Mononuclear cell (primary cell): ENCODE results near the gene DNAH8. TPM values are rescaled to one million over a fixed set of nuclear protein-coding genes. Genes with fewer than 3 reads are reported as not detected.
"Not testable (repeated sequence)": the region's sequence is repeated elsewhere in the genome, so short reads cannot be mapped to it uniquely, and the experiment has no call there.

Source experiments
- H3K27me3 ChIP-seq: 2 replicates; pipeline ENCODE4 v1.6.0; 2011; ENCODE audit warnings: low read length, control low read depth; ENCODE audit not compliant: insufficient read depth
- H3K4me1 ChIP-seq: 2 replicates; pipeline ENCODE4 v1.5.1; 2011; ENCODE audit warnings: mild to moderate bottlenecking, low read length, control low read depth; ENCODE audit not compliant: insufficient read depth
- H3K4me3 ChIP-seq: 2 replicates; pipeline ENCODE4 v1.5.1; 2011; ENCODE audit warnings: mild to moderate bottlenecking, low read length, moderate library complexity
- H3K9me3 ChIP-seq: 2 replicates; pipeline ENCODE4 v1.5.1; 2011; ENCODE audit warnings: low read depth, mild to moderate bottlenecking, control low read depth, low read length
- total RNA-seq: library from RNA; depleted of rRNA; stranded (reverse); fragments of >200 nt; gene quantifications from one replicate; pipeline ENCODE4 v1.2.3, GENCODE V29; 2012

DNAH8 gene
- total RNA-seq, 1 donor: 0.10 TPM

DNA sequence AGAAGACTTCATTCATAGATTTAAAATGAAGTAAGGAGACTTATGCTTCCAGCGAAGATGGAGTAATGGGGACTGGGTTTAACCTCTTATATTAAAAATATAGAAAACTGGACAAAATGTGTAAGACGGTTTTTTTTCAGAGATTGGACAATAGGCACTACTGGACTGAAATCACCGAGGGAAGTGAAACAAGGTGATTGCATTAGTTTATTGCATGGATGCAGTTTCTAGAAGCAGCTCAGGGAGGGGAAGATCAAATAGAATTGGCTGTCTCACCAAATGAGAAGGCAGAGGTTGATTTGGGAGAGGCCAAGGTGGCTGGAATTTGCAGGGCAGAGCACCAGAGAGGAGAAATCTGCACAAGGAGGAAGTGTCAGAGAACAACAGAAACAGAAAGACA, 162.6 kb downstream of the DNAH8 start:
- Histone ChIP-seq H3K4me3 (no peak overlapping the region), H3K4me1 (peaks cover 13% of the 10 kb centered on the region), H3K27me3 (no peaks in the 10 kb centered on the region), H3K9me3 (no peaks in the 10 kb centered on the region)

DNA sequence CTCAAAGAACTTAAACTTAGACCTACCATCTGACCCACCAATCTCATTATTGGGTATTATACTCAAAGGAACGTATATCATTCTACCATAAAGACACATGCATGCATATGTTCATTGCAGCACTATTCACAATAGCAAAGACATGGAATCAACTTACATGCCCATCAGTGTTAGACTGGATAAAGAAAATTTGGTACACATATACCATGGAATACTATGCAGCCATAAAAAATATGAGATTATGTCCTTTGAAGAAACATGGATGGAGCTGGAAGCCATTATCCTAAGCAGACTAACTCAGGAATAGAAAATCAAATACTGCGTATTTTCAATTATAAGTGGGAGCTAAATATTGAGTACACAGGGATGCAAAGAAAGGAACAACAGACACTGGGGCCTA, 167.0 kb downstream of the DNAH8 start:
- H3K4me1 ChIP-seq: peaks cover 6% of the 10 kb centered on the region
- no peak overlapping the region for H3K4me3 ChIP-seq
- no peaks in the 10 kb centered on the region for H3K27me3 ChIP-seq
- H3K9me3 ChIP-seq: no peaks in the 10 kb centered on the region

DNA sequence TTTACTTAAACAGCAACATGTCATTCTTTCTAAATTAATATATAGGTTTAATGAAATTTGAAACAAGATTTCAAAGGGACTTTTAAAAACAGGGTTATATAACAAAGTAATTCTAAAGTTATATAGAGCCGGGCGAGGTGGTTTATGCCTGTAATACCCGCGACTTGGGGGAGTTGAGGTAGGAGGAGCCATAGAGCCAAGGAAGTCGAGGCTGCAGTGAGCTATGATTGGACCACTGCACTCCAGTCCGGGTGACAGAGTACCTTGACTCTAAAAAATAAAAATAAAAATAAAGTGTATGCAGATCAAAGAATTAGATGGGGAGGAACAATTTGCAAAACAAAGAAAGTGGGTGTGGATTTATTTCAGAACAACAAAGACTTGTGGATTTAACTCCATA, 182.4 kb downstream of the DNAH8 start:
- H3K9me3 ChIP-seq: no peaks in the 10 kb centered on the region
- H3K27me3 ChIP-seq: peaks cover 5% of the 10 kb centered on the region
- H3K4me1 ChIP-seq: no peaks in the 10 kb centered on the region
- H3K4me3 ChIP-seq: no peak overlapping the region

DNA sequence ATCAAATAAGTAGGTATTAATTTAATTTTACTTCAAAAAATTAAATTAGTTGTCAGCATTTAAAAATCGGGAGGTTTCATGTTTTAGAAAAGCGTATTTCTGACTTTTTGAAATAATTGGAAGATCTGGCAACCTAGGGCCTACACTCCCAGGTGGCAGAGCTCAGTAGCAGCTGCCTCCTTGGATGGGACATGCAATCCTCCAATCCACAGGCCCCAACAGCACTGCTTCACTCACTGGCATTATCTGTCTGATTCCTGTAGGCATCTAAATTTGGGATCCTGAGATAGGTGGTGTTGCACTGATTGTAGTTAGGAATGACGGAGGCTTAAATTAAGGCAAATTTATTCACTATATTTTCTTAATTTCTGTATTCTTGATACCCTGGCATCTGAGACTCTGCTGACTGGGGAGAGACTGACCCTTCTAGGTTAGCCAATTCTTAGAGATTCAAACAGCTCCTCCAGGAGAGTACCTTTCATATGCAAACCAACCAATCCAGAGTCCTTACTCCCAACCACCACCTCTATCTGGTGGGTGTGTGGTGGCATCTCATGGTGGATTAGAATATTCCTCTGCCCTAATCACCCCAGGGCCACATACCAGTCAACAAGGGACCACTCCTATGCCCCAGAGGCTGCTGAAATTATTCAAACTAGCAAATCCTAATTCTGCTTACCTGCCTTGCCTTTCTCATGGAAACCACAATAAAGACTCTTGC, 186.9 kb downstream of the DNAH8 start:
- H3K27me3 ChIP-seq: peaks cover 5% of the 10 kb centered on the region
- no peaks in the 10 kb centered on the region for H3K9me3 ChIP-seq
- H3K4me1 ChIP-seq: no peaks in the 10 kb centered on the region
- H3K4me3 ChIP-seq: no peak overlapping the region

DNA sequence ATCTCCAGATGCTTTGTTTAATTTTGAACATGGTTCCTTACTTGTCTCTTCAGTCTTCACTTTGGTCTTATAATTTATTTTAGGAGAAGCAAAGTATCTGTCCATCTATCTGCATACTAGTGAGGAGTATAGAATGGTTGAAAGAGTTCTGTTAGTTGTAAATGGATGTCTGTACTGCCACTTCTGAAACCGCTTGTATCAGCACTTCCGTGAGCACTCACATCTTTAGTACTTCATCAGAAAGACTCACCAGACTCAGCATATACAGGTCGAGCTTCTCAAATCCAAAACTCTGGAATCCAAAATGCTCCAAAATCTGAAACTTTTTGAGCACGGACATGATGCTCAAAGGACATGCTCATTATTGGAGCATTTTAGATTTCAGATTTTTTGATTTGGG, 191.5 kb downstream of the DNAH8 start:
- Histone ChIP-seq H3K9me3 (no peaks in the 10 kb centered on the region), H3K4me3 (no peak overlapping the region), H3K4me1 (no peaks in the 10 kb centered on the region), H3K27me3 (peaks cover 5% of the 10 kb centered on the region)

DNA sequence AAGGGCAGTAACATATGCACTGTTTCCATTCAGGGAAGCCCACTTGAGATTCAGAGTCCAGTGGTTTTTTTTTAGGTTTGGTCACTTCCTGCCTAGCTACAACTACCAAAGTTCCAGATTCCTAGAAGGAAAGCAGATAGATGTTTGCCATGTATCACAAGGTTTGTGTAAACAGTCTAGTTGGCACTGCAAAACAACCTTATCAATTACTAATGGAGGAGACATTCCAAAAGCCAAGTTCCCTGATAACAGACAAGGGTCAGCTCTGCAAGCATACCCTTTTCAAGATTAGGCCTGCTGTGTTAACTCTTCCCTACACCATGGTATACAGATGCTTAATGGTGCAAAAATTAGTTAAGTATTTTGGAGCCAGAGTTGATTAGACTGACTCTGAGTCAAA, 192.2 kb downstream of the DNAH8 start:
- no peaks in the 10 kb centered on the region for H3K9me3 ChIP-seq
- H3K4me1 ChIP-seq: no peaks in the 10 kb centered on the region
- H3K27me3 ChIP-seq: peaks cover under 1% of the 10 kb centered on the region
- no peak overlapping the region for H3K4me3 ChIP-seq

DNA sequence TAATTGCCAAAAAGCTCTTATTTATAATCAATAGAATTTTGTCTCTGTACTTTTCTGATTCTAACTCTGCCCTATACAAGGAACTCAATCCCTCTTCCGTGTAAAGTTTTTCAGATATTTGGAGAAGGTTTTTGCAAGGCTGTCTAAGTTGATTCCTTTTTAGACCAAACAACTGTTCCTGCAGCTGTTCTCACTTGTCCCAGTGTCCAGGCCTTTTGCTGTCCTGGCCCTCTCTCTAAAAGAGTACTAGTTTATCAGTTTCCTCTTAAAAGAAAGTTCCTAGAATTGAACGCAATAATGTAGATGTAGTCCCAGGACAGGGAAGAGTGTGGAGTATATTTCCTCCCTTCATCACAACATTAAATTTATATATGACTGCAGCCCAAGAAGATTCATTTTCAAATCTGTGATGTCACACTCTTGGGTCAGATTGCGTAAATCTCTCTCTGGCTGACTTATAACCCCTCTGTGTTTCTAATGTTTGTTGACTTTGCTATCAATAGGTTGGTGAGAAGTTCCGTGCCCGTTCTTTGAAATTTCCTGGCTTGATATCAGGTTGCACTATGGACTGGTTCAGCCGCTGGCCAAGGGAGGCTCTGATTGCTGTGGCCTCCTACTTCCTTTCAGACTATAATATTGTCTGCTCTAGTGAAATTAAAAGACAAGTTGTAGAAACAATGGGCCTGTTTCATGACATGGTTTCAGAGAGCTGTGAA, 194.1 kb downstream of the DNAH8 start:
- no peaks in the 10 kb centered on the region for H3K27me3 ChIP-seq
- no peak overlapping the region for H3K4me3 ChIP-seq
- H3K9me3 ChIP-seq: no peaks in the 10 kb centered on the region
- no peaks in the 10 kb centered on the region for H3K4me1 ChIP-seq

DNA sequence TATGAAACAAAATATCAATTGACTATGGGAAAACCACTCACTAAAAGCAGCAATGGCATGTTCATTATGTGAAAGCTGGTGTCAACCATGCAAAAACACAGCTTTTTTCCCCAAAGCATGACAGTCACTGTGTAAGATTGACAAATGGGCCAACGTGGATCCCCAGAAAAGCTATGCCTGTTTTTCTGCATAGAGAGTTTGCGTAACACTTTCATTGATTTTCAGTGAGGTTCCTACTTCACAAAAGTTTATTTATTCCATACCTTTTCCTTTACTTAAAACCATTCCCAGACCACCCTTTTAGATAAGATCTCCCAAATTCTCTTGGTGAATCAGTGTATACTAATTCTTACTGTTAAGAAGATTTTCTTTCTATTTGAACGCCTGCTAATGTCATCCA, 195.1 kb downstream of the DNAH8 start:
- Histone ChIP-seq H3K4me1 (no peaks in the 10 kb centered on the region), H3K27me3 (no peaks in the 10 kb centered on the region), H3K9me3 (no peaks in the 10 kb centered on the region), H3K4me3 (no peak overlapping the region)

DNA sequence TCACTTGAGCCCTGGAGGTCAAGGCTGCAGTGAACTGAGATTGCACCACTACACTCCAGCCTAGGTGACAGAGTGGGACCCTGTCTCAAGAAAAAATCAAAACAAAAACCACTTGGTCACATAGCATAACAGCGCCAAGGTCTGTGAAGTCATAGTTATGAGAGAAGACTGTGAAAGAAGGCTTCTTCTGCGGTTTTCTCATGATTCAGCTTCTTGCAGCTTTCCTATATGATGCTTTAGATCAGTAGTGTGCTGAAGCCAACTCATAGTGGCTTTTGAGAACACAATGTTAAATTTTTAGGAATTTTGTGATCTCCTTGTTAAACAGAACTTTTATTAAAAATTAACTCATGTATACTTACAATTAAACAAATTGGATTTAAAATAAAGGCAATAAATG, 197.3 kb downstream of the DNAH8 start:
- Histone ChIP-seq H3K4me3 (no peak overlapping the region), H3K4me1 (no peaks in the 10 kb centered on the region), H3K27me3 (no peaks in the 10 kb centered on the region), H3K9me3 (no peaks in the 10 kb centered on the region)

DNA sequence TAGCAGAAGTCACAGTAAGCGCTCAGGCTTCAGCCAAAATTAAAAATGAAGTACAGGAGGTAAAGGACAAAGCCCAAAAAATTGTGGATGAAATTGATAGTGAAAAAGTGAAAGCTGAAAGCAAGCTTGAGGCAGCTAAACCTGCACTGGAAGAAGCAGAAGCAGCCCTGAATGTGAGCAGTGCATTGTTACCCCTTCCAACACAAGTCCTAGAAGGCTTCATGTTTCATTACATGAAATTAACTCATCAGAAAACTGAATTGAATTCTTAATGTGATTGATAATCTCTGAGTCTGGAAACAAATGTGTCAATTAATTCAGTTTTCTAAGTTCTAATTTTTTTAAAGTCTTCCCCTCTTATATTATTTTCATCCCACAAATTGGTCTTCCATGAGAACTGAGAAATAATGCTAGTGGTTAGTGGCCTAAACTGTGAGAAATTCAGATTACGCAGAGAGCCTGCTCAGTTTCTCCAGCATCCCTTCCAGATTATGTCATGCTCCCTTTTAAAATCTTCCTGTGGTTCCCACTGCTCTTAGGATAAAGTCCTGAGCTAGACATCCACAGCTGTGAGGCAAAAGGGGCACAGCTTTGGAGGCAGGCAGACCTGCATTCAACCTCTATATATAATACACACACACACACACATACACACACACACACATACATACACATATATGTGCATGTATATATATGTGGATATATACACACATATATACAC, 200.3 kb downstream of the DNAH8 start:
- Histone ChIP-seq H3K4me1 (no peaks in the 10 kb centered on the region), H3K9me3 (no peaks in the 10 kb centered on the region), H3K4me3 (no peak overlapping the region), H3K27me3 (no peaks in the 10 kb centered on the region)

DNA sequence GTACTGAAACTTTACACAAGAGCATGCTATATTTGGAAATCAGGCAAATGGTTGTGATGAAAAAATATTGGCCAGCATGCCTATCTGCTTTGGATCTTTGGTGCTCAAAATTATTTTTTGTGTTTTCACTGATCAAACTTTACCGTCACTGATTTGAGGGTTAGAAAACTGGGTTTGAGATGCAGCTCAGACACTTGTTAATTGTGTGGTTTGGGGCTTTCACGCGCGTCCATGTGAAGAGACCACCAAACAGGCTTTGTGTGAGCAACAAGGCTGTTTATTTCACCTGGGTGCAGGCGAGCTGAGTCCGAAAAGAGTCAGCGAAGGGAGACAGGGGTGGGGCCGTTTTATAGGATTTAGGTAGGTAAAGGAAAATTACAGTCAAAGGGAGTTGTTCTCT, 206.4 kb downstream of the DNAH8 start:
- not testable (repeated sequence) for H3K27me3 ChIP-seq, H3K4me3 ChIP-seq, H3K9me3 ChIP-seq, H3K4me1 ChIP-seq

DNA sequence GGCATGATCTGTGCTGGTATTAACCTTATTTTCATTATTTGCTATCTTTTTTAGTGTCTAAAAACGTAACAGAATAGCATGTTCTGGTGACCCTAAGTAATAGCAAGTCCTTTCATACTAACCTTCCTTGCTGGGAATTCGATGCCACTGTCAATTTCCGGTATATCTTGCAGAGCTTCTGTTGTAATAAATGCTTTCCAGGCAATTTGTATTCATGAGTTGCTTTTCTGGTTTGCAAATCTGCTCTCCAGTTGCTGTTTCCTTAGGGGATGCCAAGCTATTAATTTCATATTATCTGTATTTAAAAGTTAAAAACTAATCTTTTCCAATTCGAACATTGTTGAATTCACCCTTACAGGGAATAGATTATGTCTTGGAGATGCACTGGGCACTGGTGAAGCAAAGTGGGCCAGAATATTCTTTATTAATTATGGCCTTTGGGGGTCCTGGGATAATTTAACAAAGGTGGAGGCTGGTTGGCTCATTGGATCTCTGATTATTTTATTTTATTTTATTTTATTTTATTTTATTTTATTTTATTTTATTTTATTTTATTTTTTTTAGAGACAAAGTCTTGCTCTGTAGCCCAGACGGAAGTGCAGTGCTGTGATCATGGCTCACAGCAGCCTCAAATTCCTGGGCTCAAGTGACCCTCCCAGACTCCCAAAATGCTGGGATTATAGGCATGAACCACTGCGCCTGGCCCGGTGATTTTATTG, 209.8 kb downstream of the DNAH8 start:
- peaks cover 2% of the 10 kb centered on the region for H3K27me3 ChIP-seq
- H3K9me3 ChIP-seq: no peaks in the 10 kb centered on the region
- H3K4me3 ChIP-seq: no peak overlapping the region
- H3K4me1 ChIP-seq: no peaks in the 10 kb centered on the region

DNA sequence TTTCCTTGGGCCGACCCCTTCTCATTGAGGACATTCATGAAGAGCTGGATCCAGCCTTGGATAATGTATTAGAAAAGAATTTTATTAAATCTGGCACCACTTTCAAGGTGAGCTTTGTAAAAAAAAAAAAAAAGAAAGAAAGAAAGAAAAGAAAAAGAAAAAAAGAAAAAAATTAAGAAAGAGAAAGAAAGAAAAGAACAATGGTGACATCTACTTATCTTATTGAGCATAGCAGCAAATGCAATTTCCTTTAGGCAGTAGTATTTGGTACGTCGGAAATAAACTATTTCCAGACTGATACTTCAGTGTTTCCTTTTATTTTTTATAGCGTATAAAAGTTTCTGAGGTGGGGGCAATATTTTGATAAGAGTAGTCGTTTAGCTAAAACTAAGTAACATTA, 214.4 kb downstream of the DNAH8 start:
- H3K4me1 ChIP-seq: no peaks in the 10 kb centered on the region
- no peak overlapping the region for H3K4me3 ChIP-seq
- H3K27me3 ChIP-seq: peaks cover 2% of the 10 kb centered on the region
- no peaks in the 10 kb centered on the region for H3K9me3 ChIP-seq

DNA sequence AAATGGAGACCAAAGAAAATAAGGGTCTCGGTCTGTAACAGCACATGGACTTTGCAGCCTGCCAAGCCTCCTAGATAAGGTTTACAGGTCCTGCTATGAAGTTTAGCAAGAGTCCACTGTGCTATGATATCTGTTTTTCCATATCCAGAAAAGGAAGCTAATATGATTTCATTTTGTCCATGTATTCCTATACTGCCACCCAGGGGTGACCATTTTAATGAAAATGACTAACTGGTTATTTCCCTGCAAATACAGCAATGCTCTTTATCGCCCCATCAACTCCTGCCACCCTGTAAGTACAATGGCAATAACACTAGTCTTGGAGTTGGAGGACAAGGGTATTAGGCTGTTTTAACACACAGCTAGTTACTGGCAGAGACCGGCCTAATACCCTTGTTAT, 218.3 kb downstream of the DNAH8 start:
- Histone ChIP-seq H3K4me1 (no peaks in the 10 kb centered on the region), H3K27me3 (peaks cover 2% of the 10 kb centered on the region), H3K9me3 (no peaks in the 10 kb centered on the region), H3K4me3 (no peak overlapping the region)

DNA sequence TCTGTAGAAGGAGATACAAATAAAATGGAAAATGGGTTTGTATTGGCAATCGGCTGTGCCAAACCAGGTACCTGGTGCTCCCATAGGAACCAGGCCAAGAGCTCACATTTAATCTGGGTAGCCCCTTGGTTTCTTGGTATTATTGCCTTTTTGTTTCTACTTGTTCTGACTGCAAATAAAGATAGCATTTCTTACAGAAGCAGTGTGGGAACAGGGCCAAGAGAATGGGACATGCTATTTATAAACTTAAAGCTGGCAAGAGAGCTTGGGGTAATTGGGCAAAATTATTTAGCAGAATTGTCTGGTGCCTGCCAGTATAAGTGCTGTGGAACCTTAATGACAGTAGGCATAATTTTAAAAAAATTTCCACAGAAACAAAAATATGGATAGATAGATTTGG, 219.9 kb downstream of the DNAH8 start:
- H3K27me3 ChIP-seq: no peaks in the 10 kb centered on the region
- no peaks in the 10 kb centered on the region for H3K9me3 ChIP-seq
- no peak overlapping the region for H3K4me3 ChIP-seq
- H3K4me1 ChIP-seq: no peaks in the 10 kb centered on the region
